K562 (cell line): ENCODE results near the gene ZBTB20.

Experiments
- CHD2 ChIP-seq: IDR thresholded peaks from 2 replicates; pipeline ENCODE4 v1.6.1; 2011; ENCODE audit warnings: low read depth, low read length
- MAZ ChIP-seq, 2 experiments: fragments of 450-650 bp in 1 of 2; sonication (generic) in 1 of 2; formaldehyde crosslinking; IDR thresholded peaks in 1 of 2; conservative IDR thresholded peaks in 1 of 2; 2 replicates each; pipeline versions ENCODE4 v1.4.0 to v1.5.0; 2020; ENCODE audit warnings: mild to moderate bottlenecking in 1 of 2, missing genetic modification reagents in 1 of 2
- PHF20 ChIP-seq: fragments of 450-650 bp; IDR thresholded peaks from 2 replicates; pipeline ENCODE4 v1.6.1; 2018; ENCODE audit not compliant: partially characterized antibody
- RFX5 ChIP-seq: IDR thresholded peaks from 2 replicates; pipeline ENCODE4 v1.6.1; 2011; ENCODE audit warnings: low read depth, mild to moderate bottlenecking, improper control_type of control experiment, low read length
- ZBTB8A ChIP-seq: fragments of 450-650 bp; IDR thresholded peaks from 2 replicates; pipeline ENCODE4 v1.6.1; 2018; ENCODE audit warnings: mild to moderate bottlenecking, moderate library complexity; ENCODE audit not compliant: partially characterized antibody
- ZNF197 ChIP-seq: fragments of 200-800 bp; sonication (Bioruptor generic); IDR thresholded peaks from 2 replicates; pipeline ENCODE4 v1.6.1; 2016; ENCODE audit warnings: low read depth, missing genetic modification characterization, missing compliant biosample characterization
- ZNF311 ChIP-seq: fragments of 250-450 bp; sonication (Bioruptor Pico); IDR thresholded peaks from 2 replicates; pipeline ENCODE4 v1.4.0; 2020; ENCODE audit warnings: mild to moderate bottlenecking, moderate library complexity
- TF ChIP-seq, protein P1 (sequence below), 3 experiments: IDR thresholded peaks in 2 of 3; conservative IDR thresholded peaks in 1 of 3; 2 replicates each; pipeline ENCODE4 v1.5.1; 2011 to 2012; ENCODE audit warnings: low read length in 3 of 3, mild to moderate bottlenecking in 3 of 3, control low read depth in 2 of 3, improper control_type of control experiment in 1 of 3, inconsistent platforms in 1 of 3, low read depth in 1 of 3, mixed read lengths in 1 of 3, moderate library complexity in 1 of 3; ENCODE audit not compliant: insufficient read depth in 2 of 3

- no peak for TF ChIP-seq ZNF311 (CRISPR knock-in tag)
- TF ChIP-seq PHF20, result no peak
- no peak for TF ChIP-seq ZBTB8A
- TF ChIP-seq CHD2, result no peak
- TF ChIP-seq RFX5, result no peak
- TF ChIP-seq MAZ (CRISPR knock-in tag; conservative IDR thresholded peaks at IDR 0.05 in 1 of 2, IDR thresholded peaks at IDR 0.05 in 1 of 2), result no peak
- TF ChIP-seq, protein P1, sequence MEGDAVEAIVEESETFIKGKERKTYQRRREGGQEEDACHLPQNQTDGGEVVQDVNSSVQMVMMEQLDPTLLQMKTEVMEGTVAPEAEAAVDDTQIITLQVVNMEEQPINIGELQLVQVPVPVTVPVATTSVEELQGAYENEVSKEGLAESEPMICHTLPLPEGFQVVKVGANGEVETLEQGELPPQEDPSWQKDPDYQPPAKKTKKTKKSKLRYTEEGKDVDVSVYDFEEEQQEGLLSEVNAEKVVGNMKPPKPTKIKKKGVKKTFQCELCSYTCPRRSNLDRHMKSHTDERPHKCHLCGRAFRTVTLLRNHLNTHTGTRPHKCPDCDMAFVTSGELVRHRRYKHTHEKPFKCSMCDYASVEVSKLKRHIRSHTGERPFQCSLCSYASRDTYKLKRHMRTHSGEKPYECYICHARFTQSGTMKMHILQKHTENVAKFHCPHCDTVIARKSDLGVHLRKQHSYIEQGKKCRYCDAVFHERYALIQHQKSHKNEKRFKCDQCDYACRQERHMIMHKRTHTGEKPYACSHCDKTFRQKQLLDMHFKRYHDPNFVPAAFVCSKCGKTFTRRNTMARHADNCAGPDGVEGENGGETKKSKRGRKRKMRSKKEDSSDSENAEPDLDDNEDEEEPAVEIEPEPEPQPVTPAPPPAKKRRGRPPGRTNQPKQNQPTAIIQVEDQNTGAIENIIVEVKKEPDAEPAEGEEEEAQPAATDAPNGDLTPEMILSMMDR (IDR thresholded peaks at IDR 0.05 in 2 of 3, conservative IDR thresholded peaks at IDR 0.05 in 1 of 3; ENCODE audit: insufficient read depth in 2 of 3, low read depth in 1 of 3, low read length in 3 of 3), result no peak
- no peak for TF ChIP-seq ZNF197
These were observed 580.8 kb downstream of the ZBTB20 start for GRCh38 chr3:114566162-114566755.
